ENCODE data around the gene NRN1L.
A peak's percentile ranks its signal among the peaks of the same experiment; 100 is the strongest.

NRN1L gene

DNA sequence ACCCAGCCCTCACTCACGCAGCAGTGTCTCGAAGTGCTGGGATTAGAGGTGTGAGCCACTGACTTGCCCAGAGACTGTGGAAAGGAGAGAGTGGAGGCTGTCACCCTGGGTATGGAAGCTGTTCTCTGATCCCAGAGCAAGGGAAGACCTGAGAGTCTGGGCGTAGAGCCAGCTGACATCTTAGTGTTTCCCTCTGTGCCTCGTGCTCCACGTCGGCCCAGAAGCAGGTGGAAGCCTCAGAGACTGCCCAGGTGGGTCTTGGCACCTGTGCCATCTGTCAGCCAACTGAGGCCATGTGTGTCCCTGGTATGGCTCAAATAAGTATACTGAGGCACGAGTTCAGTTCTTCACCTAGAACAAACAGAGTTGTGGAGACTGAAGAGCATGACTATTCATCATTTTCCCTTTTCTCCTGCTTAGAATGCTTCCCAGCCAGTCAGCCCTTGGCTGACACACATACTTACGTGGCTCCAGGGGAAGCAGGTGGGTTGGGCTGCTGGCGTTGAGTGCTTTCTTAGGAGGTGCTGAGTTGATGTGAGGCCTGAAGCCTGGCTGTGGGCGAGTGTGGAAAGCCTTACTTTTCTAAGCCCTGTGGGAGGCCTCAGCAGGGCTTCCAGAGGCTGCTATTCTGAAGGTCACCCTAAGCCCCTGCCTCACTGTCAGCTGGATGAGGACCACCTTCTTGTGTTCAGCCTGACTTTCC is 38.9 kb downstream of the NRN1L start:
- no peak for DNase-seq (ENCODE audit: low read depth in 2 of 2)
- TF ChIP-seq, protein P1, sequence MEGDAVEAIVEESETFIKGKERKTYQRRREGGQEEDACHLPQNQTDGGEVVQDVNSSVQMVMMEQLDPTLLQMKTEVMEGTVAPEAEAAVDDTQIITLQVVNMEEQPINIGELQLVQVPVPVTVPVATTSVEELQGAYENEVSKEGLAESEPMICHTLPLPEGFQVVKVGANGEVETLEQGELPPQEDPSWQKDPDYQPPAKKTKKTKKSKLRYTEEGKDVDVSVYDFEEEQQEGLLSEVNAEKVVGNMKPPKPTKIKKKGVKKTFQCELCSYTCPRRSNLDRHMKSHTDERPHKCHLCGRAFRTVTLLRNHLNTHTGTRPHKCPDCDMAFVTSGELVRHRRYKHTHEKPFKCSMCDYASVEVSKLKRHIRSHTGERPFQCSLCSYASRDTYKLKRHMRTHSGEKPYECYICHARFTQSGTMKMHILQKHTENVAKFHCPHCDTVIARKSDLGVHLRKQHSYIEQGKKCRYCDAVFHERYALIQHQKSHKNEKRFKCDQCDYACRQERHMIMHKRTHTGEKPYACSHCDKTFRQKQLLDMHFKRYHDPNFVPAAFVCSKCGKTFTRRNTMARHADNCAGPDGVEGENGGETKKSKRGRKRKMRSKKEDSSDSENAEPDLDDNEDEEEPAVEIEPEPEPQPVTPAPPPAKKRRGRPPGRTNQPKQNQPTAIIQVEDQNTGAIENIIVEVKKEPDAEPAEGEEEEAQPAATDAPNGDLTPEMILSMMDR (IDR thresholded peaks at IDR 0.05; ENCODE audit: low read depth, low read length) = no peak

GRCh38 chr16:67924140-67924906 is 39.6 kb downstream of the NRN1L start:
- H3K4me3 ChIP-seq (replicated peaks in 1 of 2; ENCODE audit: low read depth in 2 of 2, low read length in 2 of 2) = no peak overlapping the region
- no peak for DNase-seq (ENCODE audit: low read depth in 2 of 2)
- TF ChIP-seq, protein P1 (IDR thresholded peaks at IDR 0.05; ENCODE audit: low read depth, low read length) = no peak

More for the DNA sequence above, 38.9 kb downstream of the NRN1L start:
- H3K4me3 ChIP-seq (replicated peaks in 1 of 2; ENCODE audit: low read depth in 2 of 2, low read length in 2 of 2) = no peak overlapping the region

DNA sequence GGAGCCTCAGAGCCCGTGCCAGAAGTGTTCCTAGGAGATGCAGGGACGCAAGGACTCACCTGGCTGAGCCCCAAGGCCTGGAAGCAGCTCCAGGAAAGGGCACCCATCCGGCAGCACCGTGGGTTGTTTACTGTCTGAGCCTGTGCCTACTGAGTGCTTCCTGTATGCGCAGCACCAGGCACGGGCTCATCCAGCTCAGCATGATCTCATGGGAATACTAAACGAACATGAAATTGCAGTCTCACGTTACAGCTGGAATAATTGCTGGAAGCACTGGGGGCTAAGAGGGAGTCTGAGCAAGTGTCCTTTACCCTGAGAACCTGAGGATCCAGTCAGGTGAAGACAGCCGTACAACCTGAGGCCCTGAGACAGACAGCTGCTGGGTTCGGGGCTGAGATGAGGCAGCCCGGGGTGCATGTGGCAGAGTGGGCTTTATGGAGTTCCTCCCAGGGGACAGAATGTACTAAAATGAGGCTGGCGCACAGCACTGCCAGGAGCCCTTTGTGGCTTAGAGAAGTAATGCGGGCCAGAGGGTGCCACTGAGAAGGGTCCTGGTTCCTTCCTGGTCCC is 41.6 kb downstream of the NRN1L start:
- H3K4me3 ChIP-seq (replicated peaks in 1 of 2; ENCODE audit: low read depth in 2 of 2, low read length in 2 of 2) = no peak overlapping the region
- DNase-seq (ENCODE audit: low read depth in 2 of 2) = peak in 1 of 2 donors; percentile 63
- TF ChIP-seq, protein P1 (IDR thresholded peaks at IDR 0.05; ENCODE audit: low read depth, low read length) = peak; percentile 15

- H3K4me3 ChIP-seq (replicated peaks in 1 of 2; ENCODE audit: low read depth in 2 of 2, low read length in 2 of 2) = no peak overlapping the region
- no peak for DNase-seq (ENCODE audit: low read depth in 2 of 2)
- TF ChIP-seq, protein P1 (IDR thresholded peaks at IDR 0.05; ENCODE audit: low read depth, low read length) = no peak
Observed at GRCh38 chr16:67927131-67927941, 42.7 kb downstream of the NRN1L start.

- H3K4me3 ChIP-seq (replicated peaks in 1 of 2; ENCODE audit: low read depth in 2 of 2, low read length in 2 of 2) = no peak overlapping the region
- TF ChIP-seq, protein P1 (IDR thresholded peaks at IDR 0.05; ENCODE audit: low read depth, low read length) = no peak
- no peak for DNase-seq (ENCODE audit: low read depth in 2 of 2)
Observed at GRCh38 chr16:67928147-67928546, 43.5 kb downstream of the NRN1L start.

DNA sequence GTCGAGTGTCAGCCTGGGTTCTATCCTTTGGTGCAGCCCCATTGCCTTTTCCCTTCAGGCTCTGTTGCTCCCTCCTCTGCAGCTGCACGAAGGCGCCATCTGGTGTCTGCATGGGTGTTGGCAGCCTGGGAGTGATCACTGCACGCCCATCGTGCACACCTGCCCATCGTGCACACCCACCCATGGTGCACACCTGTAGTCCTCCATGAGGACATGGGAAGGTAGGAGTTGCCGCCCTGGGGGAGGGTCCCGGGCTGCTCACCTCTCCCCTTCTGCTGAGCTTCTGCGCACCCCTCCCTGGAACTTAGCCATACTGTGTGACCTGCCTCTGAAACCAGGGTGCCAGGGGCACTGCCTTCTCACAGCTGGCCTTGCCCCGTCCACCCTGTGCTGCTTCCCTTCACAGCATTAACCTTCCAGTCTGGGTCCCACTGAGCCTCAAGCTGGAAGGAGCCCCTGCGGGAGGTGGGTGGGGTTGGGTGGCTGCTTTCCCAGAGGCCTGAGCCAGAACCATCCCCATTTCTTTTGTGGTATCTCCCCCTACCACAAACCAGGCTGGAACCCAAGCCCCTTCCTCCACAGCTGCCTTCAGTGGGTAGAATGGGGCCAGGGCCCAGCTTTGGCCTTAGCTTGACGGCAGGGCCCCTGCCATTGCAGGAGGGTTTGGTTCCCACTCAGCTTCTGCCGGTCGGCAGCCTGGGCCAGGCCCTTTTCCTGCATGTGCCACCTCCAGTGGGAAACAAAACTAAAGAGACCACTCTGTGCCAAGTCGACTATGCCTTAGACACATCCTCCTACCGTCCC is 44.1 kb downstream of the NRN1L start:
- TF ChIP-seq, protein P1 (IDR thresholded peaks at IDR 0.05; ENCODE audit: low read depth, low read length) = peak; percentile 97
- no peak overlapping the region for H3K4me3 ChIP-seq (replicated peaks in 1 of 2; ENCODE audit: low read depth in 2 of 2, low read length in 2 of 2)
- DNase-seq (ENCODE audit: low read depth in 2 of 2) = peak; percentile 65 to 69
